T47D (cell line): ENCODE results near the gene HEPACAM.

ENCODE experiments used
- DNase-seq, 2 experiments: peaks; one replicate each; pipeline versions ENCODE4 v3.0.0 to v3.0.0-alpha.2; 2011 to 2012; ENCODE audit warnings: low read depth in 1 of 2, low spot score in 1 of 2
- JUND ChIP-seq: IDR thresholded peaks from 2 replicates; pipeline ENCODE4 v1.6.1; 2012; ENCODE audit warnings: low read depth
- in situ Hi-C: cut with HindIII; loops from 2 replicates; pipeline ENCODE4 v1.10.0; 2016; ENCODE audit warnings: low sequenced_read_pairs, low pct_unique_long_range_greater_than_20kb

HEPACAM gene

GRCh38 chr11:124873951-124874350, 61.9 kb downstream of the HEPACAM start:
- no peak for DNase-seq
- TF ChIP-seq JUND, result no peak
- in situ Hi-C loops, result no loop called here

- in situ Hi-C loops, result no loop called here
- DNase-seq, result no peak
- TF ChIP-seq JUND, result no peak
Measured at GRCh38 chr11:124872741-124873140, 63.1 kb downstream of the HEPACAM start.

- in situ Hi-C loops, result no loop called here
Measured at GRCh38 chr11:124872280-124872679, 63.6 kb downstream of the HEPACAM start.

GRCh38 chr11:124870430-124870829, 65.4 kb downstream of the HEPACAM start:
- no peak for DNase-seq
- TF ChIP-seq JUND, result no peak
- in situ Hi-C loops, result no loop called here

More at GRCh38 chr11:124872280-124872679, 63.6 kb downstream of the HEPACAM start:
- DNase-seq, result no peak
- TF ChIP-seq JUND, result no peak

- TF ChIP-seq JUND, result no peak
- in situ Hi-C loops, result no loop called here
- no peak for DNase-seq
Measured at GRCh38 chr11:124869856-124870387, 65.9 kb downstream of the HEPACAM start.

- in situ Hi-C loops, result no loop called here
- DNase-seq, result peak in 1 of 2 experiments; percentile 17
- TF ChIP-seq JUND, result no peak
Measured at GRCh38 chr11:124869331-124869730, 66.5 kb downstream of the HEPACAM start.
